ENCODE results near the gene ZNF497.
A peak's percentile ranks its signal among the peaks of the same experiment; 100 is the strongest.
"Not testable (repeated sequence)": the region's sequence is repeated elsewhere in the genome, so short reads cannot be mapped to it uniquely, and the experiment has no call there.

The ZNF497 gene

GRCh38 chr19:58345558-58345957, 17.0 kb downstream of the ZNF497 start:
- no peak for DNase-seq

- DNase-seq: no peak
Measured at GRCh38 chr19:58338825-58339558, 23.6 kb downstream of the ZNF497 start.

GRCh38 chr19:58338336-58338735, 24.2 kb downstream of the ZNF497 start:
- DNase-seq: no peak

GRCh38 chr19:58336820-58337219, 25.7 kb downstream of the ZNF497 start:
- no peak for DNase-seq

GRCh38 chr19:58336216-58336615, 26.3 kb downstream of the ZNF497 start:
- no peak for DNase-seq

GRCh38 chr19:58335630-58336029, 26.9 kb downstream of the ZNF497 start:
- no peak for DNase-seq

- no peak for DNase-seq
Measured at GRCh38 chr19:58334691-58335249, 27.8 kb downstream of the ZNF497 start.

GRCh38 chr19:58332697-58333096, 29.9 kb downstream of the ZNF497 start:
- no peak for DNase-seq

GRCh38 chr19:58330458-58330857, 32.1 kb downstream of the ZNF497 start:
- no peak for DNase-seq

- no peak for DNase-seq
Measured at GRCh38 chr19:58328999-58329398, 33.6 kb downstream of the ZNF497 start.

- DNase-seq: peak; percentile 81
Measured at GRCh38 chr19:58326914-58327726, 35.4 kb downstream of the ZNF497 start, which contains the start of gene ZSCAN22. ZSCAN22 (plus strand) TSS chr19:58326994; CDS start chr19:58334803, 7,809 bp downstream.

- no peak for DNase-seq
Measured at GRCh38 chr19:58326501-58326913, 36.0 kb downstream of the ZNF497 start.

GRCh38 chr19:58325311-58326022, 37.1 kb downstream of the ZNF497 start:
- DNase-seq: no peak

GRCh38 chr19:58319241-58319640, 43.3 kb downstream of the ZNF497 start:
- DNase-seq: no peak

GRCh38 chr19:58318297-58318696, 44.3 kb downstream of the ZNF497 start:
- no peak for DNase-seq

- no peak for DNase-seq
Measured at GRCh38 chr19:58317476-58318072, 45.0 kb downstream of the ZNF497 start.

GRCh38 chr19:58315580-58315979, 47.0 kb downstream of the ZNF497 start:
- no peak for DNase-seq

GRCh38 chr19:58311345-58311865, 51.1 kb downstream of the ZNF497 start:
- DNase-seq: no peak

GRCh38 chr19:58310685-58311084, 51.9 kb downstream of the ZNF497 start:
- not testable (repeated sequence) for DNase-seq

GRCh38 chr19:58307736-58308135, 54.8 kb downstream of the ZNF497 start:
- no peak for DNase-seq

- DNase-seq: no peak
Measured at GRCh38 chr19:58305932-58306323, 56.6 kb downstream of the ZNF497 start.

Data from NCI-H1092 (cell line).